SK-N-SH (cell line): ENCODE data around the gene ZNF627. TPM values are rescaled to one million over a fixed set of nuclear protein-coding genes. Genes with fewer than 3 reads are reported as not detected.

Experiments used
- CTCF ChIA-PET: fragments of 300-600, 350-600 bp; formaldehyde crosslinking; extraction: SDS; loops from one replicate; lab custom pipeline; 2021; lab: Yijun Ruan, JAX
- POLR2A ChIA-PET: fragments of 350-600 bp; sonication (Branson Sonifier 250); formaldehyde crosslinking; extraction: SDS; loops from one replicate; lab custom pipeline; 2020; ENCODE audit warnings: antibody characterized with exemption, inconsistent platforms; lab: Yijun Ruan, JAX
- DNase-seq: peaks from one replicate; pipeline ENCODE4 v3.0.0; 2012
- H2AFZ ChIP-seq: fragments of 200-600 bp; sonication (generic); 2 replicates; pipeline ENCODE4 v1.8.1; 2016; ENCODE audit warnings: antibody characterized with exemption, mild to moderate bottlenecking, low read depth
- H3F3A ChIP-seq: fragments of 200-600 bp; sonication (generic); replicated peaks from 2 replicates; pipeline ENCODE3; 2016; ENCODE audit warnings: antibody characterized with exemption, mild to moderate bottlenecking; ENCODE audit not compliant: insufficient read depth
- H3K27ac ChIP-seq, 2 experiments: fragments of 200-500 bp in 1 of 2; fragments of 200-600 bp in 1 of 2; sonication (Bioruptor generic) in 1 of 2; sonication (generic), shearing (Covaris generic) in 1 of 2; 2 replicates each; pipeline versions ENCODE4 v1.5.1 to v1.6.1; 2014 to 2016; ENCODE audit warnings: low read depth in 2 of 2, inconsistent platforms in 1 of 2, low read length in 1 of 2, mild to moderate bottlenecking in 1 of 2, mixed read lengths in 1 of 2
- H3K27me3 ChIP-seq: fragments of 200-600 bp; sonication (generic), shearing (Covaris generic); 2 replicates; pipeline ENCODE4 v1.6.1; 2016; ENCODE audit warnings: mixed run types; ENCODE audit not compliant: insufficient read depth
- H3K36me3 ChIP-seq, 2 experiments: fragments of 200-500 bp in 1 of 2; fragments of 200-600 bp in 1 of 2; sonication (Bioruptor generic) in 1 of 2; sonication (generic) in 1 of 2; replicated peaks in 1 of 2; 2 replicates each; pipeline versions ENCODE3 to v1.5.1; 2014 to 2016; ENCODE audit warnings: low read length in 1 of 2, mild to moderate bottlenecking in 1 of 2; ENCODE audit not compliant: insufficient read depth in 2 of 2, control insufficient read depth in 1 of 2
- H3K4me1 ChIP-seq, 2 experiments: fragments of 200-500 bp in 1 of 2; fragments of 200-600 bp in 1 of 2; sonication (Bioruptor generic) in 1 of 2; sonication (generic), shearing (Covaris generic) in 1 of 2; 2 replicates each; pipeline versions ENCODE4 v1.5.1 to v1.6.1; 2014 to 2016; ENCODE audit warnings: low read depth in 1 of 2, low read length in 1 of 2, mixed run types in 1 of 2; ENCODE audit not compliant: insufficient read depth in 2 of 2, control insufficient read depth in 1 of 2
- H3K4me2 ChIP-seq: fragments of 200-600 bp; sonication (generic), shearing (Covaris generic); 2 replicates; pipeline ENCODE4 v1.6.1; 2017; ENCODE audit warnings: mixed run types
- H3K4me3 ChIP-seq, 2 experiments: fragments of 200-500 bp in 1 of 2; fragments of 200-600 bp in 1 of 2; sonication (Bioruptor generic) in 1 of 2; sonication (generic), shearing (Covaris generic) in 1 of 2; 2 replicates each; pipeline versions ENCODE4 v1.5.1 to v1.8.1; 2014 to 2016; ENCODE audit warnings: low read depth in 2 of 2, inconsistent platforms in 1 of 2, low read length in 1 of 2, mild to moderate bottlenecking in 1 of 2, mixed read lengths in 1 of 2, moderate library complexity in 1 of 2
- H3K79me2 ChIP-seq: fragments of 200-600 bp; sonication (generic); 2 replicates; pipeline ENCODE4 v1.8.1; 2017; ENCODE audit warnings: mild to moderate bottlenecking; ENCODE audit not compliant: insufficient read depth
- H3K9ac ChIP-seq: fragments of 200-600 bp; sonication (generic); 2 replicates; pipeline ENCODE4 v1.6.1; 2017; ENCODE audit warnings: mixed run types
- H3K9me2 ChIP-seq: fragments of 200-600 bp; sonication (generic); 2 replicates; pipeline ENCODE4 v1.6.1; 2017; ENCODE audit warnings: mixed run types
- H3K9me3 ChIP-seq: fragments of 200-600 bp; sonication (generic); 2 replicates; pipeline ENCODE4 v1.6.1; 2017; ENCODE audit warnings: mixed run types, mild to moderate bottlenecking, moderate library complexity
- H4K20me1 ChIP-seq: fragments of 200-600 bp; sonication (generic); 2 replicates; pipeline ENCODE4 v1.6.1; 2017; ENCODE audit warnings: mild to moderate bottlenecking, mixed run types; ENCODE audit not compliant: insufficient read depth
- CHD2 ChIP-seq: fragments of 150-350 bp; IDR thresholded peaks from 2 replicates; pipeline ENCODE4 v1.6.1; 2018; ENCODE audit warnings: low read length; ENCODE audit not compliant: partially characterized antibody
- CTCF ChIP-seq: fragments of 200-600 bp; sonication (generic); IDR thresholded peaks from 2 replicates; pipeline ENCODE4 v1.6.1; 2017; ENCODE audit warnings: antibody characterized with exemption, mild to moderate bottlenecking, moderate library complexity
- FOSL2 ChIP-seq: IDR thresholded peaks from 2 replicates; pipeline ENCODE4 v1.4.0; 2012; ENCODE audit warnings: low read depth, mild to moderate bottlenecking, moderate library complexity, borderline replicate concordance
- FOXJ3 ChIP-seq: sonication (generic); formaldehyde crosslinking; IDR thresholded peaks from 2 replicates; pipeline ENCODE4 v1.5.1; 2020; ENCODE audit warnings: mild to moderate bottlenecking, missing genetic modification reagents
- IRF3 ChIP-seq: fragments of 150-350 bp; IDR thresholded peaks from 2 replicates; pipeline ENCODE4 v1.6.1; 2016; ENCODE audit warnings: mild to moderate bottlenecking, low read depth, low read length
- MAX ChIP-seq: IDR thresholded peaks from 2 replicates; pipeline ENCODE4 v1.4.0; 2012; ENCODE audit warnings: low read depth
- MEF2A ChIP-seq: IDR thresholded peaks from 2 replicates; pipeline ENCODE4 v1.4.0; 2012; ENCODE audit warnings: low read depth, borderline replicate concordance
- MXI1 ChIP-seq: IDR thresholded peaks from 2 replicates; pipeline ENCODE4 v1.6.1; 2012; ENCODE audit warnings: mild to moderate bottlenecking, low read depth, low read length, improper control_type of control experiment
- NFIC ChIP-seq: IDR thresholded peaks from 2 replicates; pipeline ENCODE4 v1.4.0; 2012; ENCODE audit warnings: borderline replicate concordance
- PBX3 ChIP-seq: IDR thresholded peaks from 2 replicates; pipeline ENCODE4; 2012
- RCOR1 ChIP-seq: fragments of 150-350 bp; IDR thresholded peaks from 2 replicates; pipeline ENCODE4 v1.6.1; 2017; ENCODE audit warnings: antibody characterized with exemption, low read length
- REST ChIP-seq: IDR thresholded peaks from 2 replicates; pipeline ENCODE4 v1.6.1; 2012; ENCODE audit warnings: mild to moderate bottlenecking, low read depth, low read length, moderate library complexity
- TAF1 ChIP-seq: IDR thresholded peaks from 2 replicates; pipeline ENCODE4 v1.6.1; 2012; ENCODE audit warnings: low read depth, mild to moderate bottlenecking, low read length, moderate library complexity, borderline replicate concordance
- USF1 ChIP-seq: IDR thresholded peaks from 2 replicates; pipeline ENCODE4 v1.4.0; 2012; ENCODE audit warnings: low read depth, borderline replicate concordance
- YY1 ChIP-seq: IDR thresholded peaks from 2 replicates; pipeline ENCODE4 v1.4.0; 2012; ENCODE audit warnings: low read depth, mild to moderate bottlenecking
- WGBS: methylation state at CpG from one replicate; pipeline ENCODE4 v1.1.6; 2017; ENCODE audit warnings: low lambda C conversion rate; 5-methylcytosine and 5-hydroxymethylcytosine counted together
- polyA plus RNA-seq, 3 experiments: library from polyadenylated mRNA; depleted of rRNA; stranded (reverse); fragments of >200 nt; gene quantifications; 2 replicates each; pipeline ENCODE4 v1.2.3, GENCODE V29; 2012

ZNF627 gene
- polyA plus RNA-seq, 1 of the 3 experiments (the other 2 are of a cell fraction) = 5.8 TPM

GRCh38 chr19:11552666-11553372 lies 44.5 kb upstream of the ZNF627 start:
- WGBS = 94% methylated on average over 20 of the region's 20 CpGs
- H3K27ac ChIP-seq = no peak overlapping the region
- peaks cover 2 to 5% of the 10 kb centered on the region in 2 experiments; a peak in 1 of 4 replicates for H3K4me1 ChIP-seq
- peaks cover 3 to 21% of the 10 kb centered on the region in 2 experiments for H3K36me3 ChIP-seq
- no peak overlapping the region for H3K4me3 ChIP-seq
- no peaks in the 10 kb centered on the region for H3K9me2 ChIP-seq
- H3K4me2 ChIP-seq = no peak overlapping the region
- H3F3A ChIP-seq = no peaks in the 10 kb centered on the region
- peaks cover 36% of the 10 kb centered on the region for H3K79me2 ChIP-seq
- no peak for DNase-seq
- no peaks in the 10 kb centered on the region for H3K27me3 ChIP-seq
- H3K9me3 ChIP-seq = no peaks in the 10 kb centered on the region
- peaks cover 21% of the 10 kb centered on the region for H4K20me1 ChIP-seq
- TF ChIP-seq REST (no peak), FOSL2 (no peak), YY1 (no peak), RCOR1 (no peak), USF1 (no peak), TAF1 (no peak), PBX3 (no peak), MXI1 (no peak), FOXJ3 (CRISPR knock-in tag) (no peak), NFIC (no peak), IRF3 (no peak), CTCF (no peak), CHD2 (no peak), MEF2A (no peak), MAX (no peak)
- CTCF ChIA-PET = interaction anchor here (0.7 to 2.0 kb wide), 5 partner anchors 8 to 117 kb away, joined by 3 to 10 read pairs (median 5); partner anchors contain the start of gene PRKCSH
- no peak overlapping the region for H3K9ac ChIP-seq
- POLR2A ChIA-PET = interaction anchor here (1.2 kb wide), 1 partner anchor 45 kb away, joined by 3 read pairs; no protein-coding TSS in a partner anchor
- no peak overlapping the region for H2AFZ ChIP-seq
